Mesodermal cell (in vitro differentiated cells): Measurements from ENCODE around the gene BROX.
"Not testable (repeated sequence)": the region's sequence is repeated elsewhere in the genome, so short reads cannot be mapped to it uniquely, and the experiment has no call there.

Experiments used
- H3K27ac ChIP-seq: 2 replicates; pipeline ENCODE4 v1.7.0; 2013; ENCODE audit warnings: mild to moderate bottlenecking, low read depth, low read length, moderate library complexity; ENCODE audit not compliant: severe bottlenecking
- H3K36me3 ChIP-seq: 2 replicates; pipeline ENCODE4 v1.7.1; 2013; ENCODE audit warnings: mild to moderate bottlenecking, low read length, moderate library complexity; ENCODE audit not compliant: control insufficient read depth, insufficient read depth
- H3K4me1 ChIP-seq: one replicate; pipeline ENCODE4 v1.7.1; 2013; ENCODE audit warnings: mild to moderate bottlenecking, low read length; ENCODE audit not compliant: insufficient read depth, control insufficient read depth, poor library complexity, severe bottlenecking
- H3K4me3 ChIP-seq: 2 replicates; pipeline ENCODE4 v1.7.0; 2013; ENCODE audit warnings: low read length, control low read depth, mild to moderate bottlenecking; ENCODE audit not compliant: insufficient read depth, poor library complexity, severe bottlenecking; ENCODE audit errors: extremely low read depth
- H3K9me3 ChIP-seq: 2 replicates; pipeline ENCODE4 v1.7.1; 2013; ENCODE audit warnings: mild to moderate bottlenecking, low read length, moderate library complexity; ENCODE audit not compliant: control insufficient read depth
- WGBS, 2 experiments: methylation state at CpG; one replicate each; pipeline ENCODE4 v1.1.5; 2013; ENCODE audit warnings: missing lambda C conversion rate in 2 of 2; ENCODE audit not compliant: insufficient coverage in 2 of 2; 5-methylcytosine and 5-hydroxymethylcytosine counted together

Gene BROX

DNA sequence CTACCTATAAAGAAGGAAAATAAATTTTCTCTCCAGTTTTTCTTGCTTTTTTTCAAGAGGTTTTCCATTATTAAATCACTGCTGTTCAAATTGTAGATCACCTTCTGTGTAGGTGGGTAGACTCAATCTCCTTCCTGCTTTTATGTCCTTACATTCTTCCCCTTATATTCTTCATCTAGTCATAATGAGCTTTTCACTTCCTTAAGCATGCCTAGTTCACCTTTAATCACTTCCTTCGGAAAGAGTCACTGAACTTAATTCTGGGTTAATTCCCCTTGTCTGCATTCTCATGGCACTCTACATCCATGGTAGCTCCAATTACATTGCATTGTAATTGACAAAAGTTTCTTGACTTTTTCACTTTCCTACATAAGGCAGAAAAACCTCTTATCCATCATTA is 18.5 kb downstream of the BROX start:
- Histone ChIP-seq H3K27ac (no peak overlapping the region), H3K4me1 (no peaks in the 10 kb centered on the region), H3K36me3 (peaks cover 68% of the 10 kb centered on the region), H3K4me3 (no peak overlapping the region), H3K9me3 (no peaks in the 10 kb centered on the region)
- 100% methylated on average over 1 of the region's 1 CpG for WGBS, 2 experiments

- H3K4me3 ChIP-seq, result no peak overlapping the region
- H3K27ac ChIP-seq, result no peak overlapping the region
- peaks cover 55% of the 10 kb centered on the region for H3K36me3 ChIP-seq
- no peaks in the 10 kb centered on the region for H3K9me3 ChIP-seq
- no CpG with 5 or more reads among the region's 3 CpGs for WGBS, 2 experiments
- H3K4me1 ChIP-seq, result no peaks in the 10 kb centered on the region
These were observed 20.1 kb downstream of the BROX start for GRCh38 chr1:222732216-222733159.

DNA sequence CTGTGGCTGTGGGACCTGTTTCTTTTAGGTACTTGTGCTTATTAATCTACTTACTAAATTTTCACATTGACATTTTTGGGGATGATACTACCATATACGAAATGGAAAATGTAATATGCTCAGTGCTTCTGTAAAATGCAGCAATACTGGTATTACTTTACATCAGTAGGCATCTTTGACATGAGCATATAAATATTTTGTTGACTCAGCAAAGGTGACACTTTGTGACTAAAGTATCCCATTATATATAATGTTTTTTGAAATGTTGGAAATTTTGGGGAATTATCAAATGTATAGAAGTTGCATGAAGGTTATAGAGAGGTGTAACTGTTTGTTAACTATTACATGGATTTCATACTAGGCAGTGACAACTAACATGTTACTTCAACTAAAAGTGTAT is 22.4 kb downstream of the BROX start:
- Histone ChIP-seq H3K4me1 (no peaks in the 10 kb centered on the region), H3K9me3 (no peaks in the 10 kb centered on the region), H3K27ac (no peak overlapping the region), H3K4me3 (no peak overlapping the region), H3K36me3 (peaks cover 38% of the 10 kb centered on the region)
- WGBS, 2 experiments, result no CpG with 5 or more reads among the region's 1 CpG

- no peak overlapping the region for H3K27ac ChIP-seq
- H3K36me3 ChIP-seq, result peaks cover 22% of the 10 kb centered on the region
These were observed 24.1 kb downstream of the BROX start for GRCh38 chr1:222736470-222736869.

DNA sequence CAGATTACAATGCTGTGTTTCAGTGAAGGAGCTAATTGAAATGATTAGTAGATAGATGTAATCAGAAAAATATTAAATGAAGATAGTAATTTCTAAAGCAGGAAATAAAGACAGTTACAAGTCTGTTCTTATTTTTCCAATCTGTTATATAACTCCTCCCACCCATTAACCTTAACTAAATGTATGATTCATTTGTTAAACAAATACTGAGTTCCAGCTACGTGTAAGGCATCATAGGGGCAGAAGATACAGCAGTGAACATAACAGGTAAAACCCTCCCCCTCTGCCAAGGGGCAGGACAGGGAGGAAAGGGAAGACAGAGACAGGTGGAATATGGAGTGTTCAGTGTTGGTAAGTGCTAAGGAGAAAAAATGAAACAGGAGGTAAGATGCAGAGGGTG is 24.6 kb downstream of the BROX start, which contains the start of gene FAM177B:
Gene FAM177B (plus strand): TSS at position 231 of the 400 bp plus-strand sequence. CDS start 9,344 bp downstream, outside the sequence.
- H3K9me3 ChIP-seq, result no peaks in the 10 kb centered on the region
- H3K36me3 ChIP-seq, result peaks cover 18% of the 10 kb centered on the region
- H3K4me3 ChIP-seq, result no peak within 1 kb of the TSS
- no CpG with 5 or more reads among the region's 1 CpG for WGBS, 2 experiments
- no peaks in the 10 kb centered on the region for H3K4me1 ChIP-seq
- no peak within 1 kb of the TSS for H3K27ac ChIP-seq

More at GRCh38 chr1:222736470-222736869, 24.1 kb downstream of the BROX start:
- 0% methylated on average over 2 of the region's 5 CpGs; no CpG with 5 or more reads in 1 of the 2 experiments for WGBS, 2 experiments
- Histone ChIP-seq H3K4me3 (no peak overlapping the region), H3K9me3 (no peaks in the 10 kb centered on the region), H3K4me1 (no peaks in the 10 kb centered on the region)

- no peak overlapping the region for H3K4me3 ChIP-seq
- H3K36me3 ChIP-seq, result no peaks in the 10 kb centered on the region
- WGBS, 2 experiments, result 90% methylated on average over 2 of the region's 2 CpGs; no CpG with 5 or more reads in 1 of the 2 experiments
- H3K9me3 ChIP-seq, result no peaks in the 10 kb centered on the region
- H3K4me1 ChIP-seq, result no peaks in the 10 kb centered on the region
- no peak overlapping the region for H3K27ac ChIP-seq
These were observed 27.1 kb downstream of the BROX start for GRCh38 chr1:222739465-222739864.

DNA sequence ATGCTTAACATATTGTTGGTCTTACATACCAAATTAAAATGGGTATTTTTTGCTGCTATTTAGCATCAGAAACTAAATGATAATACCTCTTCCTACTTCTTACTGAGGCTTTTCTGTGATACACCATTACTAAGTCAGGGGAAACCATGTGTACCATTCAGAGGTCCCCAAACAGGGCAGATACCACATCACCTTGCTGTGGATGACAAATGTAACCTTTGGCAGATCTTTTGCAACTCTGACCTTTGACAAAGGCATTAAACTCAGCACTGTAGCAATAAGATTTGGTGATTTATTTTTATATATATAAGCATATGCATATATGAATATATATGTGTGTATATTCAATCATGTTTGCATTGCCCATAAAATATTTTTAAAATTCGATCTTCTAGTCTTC is 27.6 kb downstream of the BROX start:
- H3K27ac ChIP-seq, result no peak overlapping the region
- H3K9me3 ChIP-seq, result no peaks in the 10 kb centered on the region
- WGBS, 2 experiments, result no CpG with 5 or more reads among the region's 1 CpG
- H3K4me3 ChIP-seq, result no peak overlapping the region
- no peaks in the 10 kb centered on the region for H3K4me1 ChIP-seq
- no peaks in the 10 kb centered on the region for H3K36me3 ChIP-seq

- H3K36me3 ChIP-seq, H3K27ac ChIP-seq, H3K4me3 ChIP-seq, H3K9me3 ChIP-seq, H3K4me1 ChIP-seq: not testable (repeated sequence)
- WGBS, 2 experiments, result 86% methylated on average over 3 of the region's 5 CpGs; no CpG with 5 or more reads in 1 of the 2 experiments
These were observed 29.5 kb downstream of the BROX start for GRCh38 chr1:222741630-222742457.

DNA sequence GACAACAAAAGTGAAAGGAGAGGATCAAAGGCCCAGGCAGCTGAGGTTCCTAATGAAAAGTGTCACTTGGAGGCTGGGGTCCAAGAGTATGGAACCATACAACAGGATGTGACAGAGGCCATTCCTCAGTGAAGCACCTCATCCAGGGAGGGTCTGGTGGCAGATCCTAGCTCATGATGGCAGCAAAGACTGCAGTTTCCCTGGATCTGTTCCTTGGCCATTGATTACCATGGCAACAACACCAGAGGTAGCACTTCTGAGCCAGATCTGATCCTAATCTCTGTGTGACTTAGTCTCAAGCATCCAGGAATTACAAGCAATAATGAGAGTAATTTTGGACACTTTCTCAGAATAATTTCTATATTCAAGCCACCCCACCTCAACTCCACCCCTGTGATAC is 37.6 kb downstream of the BROX start:
- Histone ChIP-seq H3K27ac (no peak overlapping the region), H3K9me3 (no peaks in the 10 kb centered on the region), H3K36me3 (no peaks in the 10 kb centered on the region), H3K4me1 (no peaks in the 10 kb centered on the region), H3K4me3 (no peak overlapping the region)

GRCh38 chr1:222750651-222751050 is 38.3 kb downstream of the BROX start:
- Histone ChIP-seq H3K36me3 (no peaks in the 10 kb centered on the region), H3K27ac (no peak overlapping the region), H3K4me3 (no peak overlapping the region), H3K9me3 (no peaks in the 10 kb centered on the region), H3K4me1 (no peaks in the 10 kb centered on the region)
- WGBS, 2 experiments, result no CpG with 5 or more reads among the region's 1 CpG
